HCT116 (cell line): ENCODE data around the gene CELA2A. TPM values are rescaled to one million over a fixed set of nuclear protein-coding genes. Genes with fewer than 3 reads are reported as not detected.
"Not testable (repeated sequence)": the region's sequence is repeated elsewhere in the genome, so short reads cannot be mapped to it uniquely, and the experiment has no call there.

Experiments
- ATAC-seq: fragments of 200-7000 bp; cut with Tn5 transposase; 2 replicates; pipeline ENCODE4 v1.9.1; 2020; ENCODE audit warnings: mild to moderate bottlenecking, moderate library complexity
- BruUV-seq: library from RNA; stranded (reverse); fragments of 400-500 nt; replicated peaks from 2 replicates; lab custom pipeline; 2021; lab: Mats Ljungman, UMichigan
- CTCF ChIA-PET: fragments of 300-600 bp; sonication (Branson Sonifier 250); formaldehyde crosslinking; loops from one replicate; lab custom pipeline; 2021; ENCODE audit warnings: antibody characterized with exemption; lab: Charles Lee
- POLR2A ChIA-PET: fragments of 300-600, 350-600 bp; sonication (Branson Sonifier 250); formaldehyde crosslinking; loops from one replicate; lab custom pipeline; 2021; ENCODE audit warnings: antibody characterized with exemption; lab: Charles Lee
- RAD21 ChIA-PET, 2 experiments: fragments of 300-600 bp; sonication (Branson Sonifier 250); formaldehyde crosslinking; loops; one replicate each; lab custom pipeline; 2023; ENCODE audit warnings: low total read pairs in 2 of 2; ENCODE audit not compliant: uncharacterized antibody in 2 of 2, unreplicated experiment in 2 of 2, low non-redundant PET in 1 of 2; lab: Charles Lee
- DNase-seq: peaks from one replicate; pipeline ENCODE4 v3.0.0-alpha.2; 2010; ENCODE audit warnings: low read depth, low spot score
- H2AFZ ChIP-seq: fragments of 200-600 bp; shearing (Covaris generic), sonication (generic); 2 replicates; pipeline ENCODE4 v1.6.1; 2017; ENCODE audit warnings: low read depth, mixed run types, mixed read lengths, antibody characterized with exemption, low read length; ENCODE audit not compliant: poor library complexity, severe bottlenecking
- H3K27ac ChIP-seq: 2 replicates; pipeline ENCODE4 v1.5.1; 2012; ENCODE audit warnings: low read depth, low read length
- H3K27me3 ChIP-seq: fragments of 200-600 bp; sonication (generic); 2 replicates; pipeline ENCODE4 v1.6.1; 2016; ENCODE audit warnings: mixed run types, low read length, mixed read lengths; ENCODE audit not compliant: insufficient read depth
- H3K36me3 ChIP-seq, 2 experiments: fragments of 200-500 bp in 1 of 2; fragments of 200-600 bp in 1 of 2; sonication (Bioruptor generic) in 1 of 2; sonication (generic) in 1 of 2; 2 replicates each; pipeline versions ENCODE4 v1.5.1 to v1.6.1; 2014 to 2016; ENCODE audit warnings: low read length in 2 of 2, inconsistent platforms in 1 of 2, mixed read lengths in 1 of 2, mixed run types in 1 of 2; ENCODE audit not compliant: insufficient read depth in 2 of 2, control insufficient read depth in 1 of 2
- H3K4me1 ChIP-seq, 2 experiments: fragments of 200-600 bp in 1 of 2; sonication (generic) in 1 of 2; 2 replicates each; pipeline versions ENCODE4 v1.5.1 to v1.6.1; 2012 to 2017; ENCODE audit warnings: low read length in 2 of 2, inconsistent platforms in 1 of 2, mild to moderate bottlenecking in 1 of 2, mixed read lengths in 1 of 2, mixed run types in 1 of 2, moderate library complexity in 1 of 2; ENCODE audit not compliant: insufficient read depth in 2 of 2, control insufficient read depth in 1 of 2
- H3K4me2 ChIP-seq: fragments of 200-600 bp; sonication (generic); 2 replicates; pipeline ENCODE4 v1.6.1; 2017; ENCODE audit warnings: mixed run types, low read length, mixed read lengths
- H3K4me3 ChIP-seq, 2 experiments: fragments of 200-600 bp in 1 of 2; sonication (generic) in 1 of 2; replicated peaks in 1 of 2; 2 replicates each; pipeline ENCODE4 v1.5.1; 2011 to 2016; ENCODE audit warnings: low read length in 2 of 2, control low read depth in 1 of 2, low read depth in 1 of 2, mild to moderate bottlenecking in 1 of 2, mixed read lengths in 1 of 2, mixed run types in 1 of 2
- H3K79me2 ChIP-seq: fragments of 200-600 bp; sonication (generic); 2 replicates; pipeline ENCODE4 v1.6.1; 2017; ENCODE audit warnings: mild to moderate bottlenecking, mixed run types, low read length, moderate library complexity, mixed read lengths; ENCODE audit not compliant: insufficient read depth
- H3K9ac ChIP-seq: fragments of 200-600 bp; sonication (generic); 2 replicates; pipeline ENCODE4 v1.6.1; 2016; ENCODE audit warnings: low read length, mixed read lengths
- H3K9me2 ChIP-seq: fragments of 200-600 bp; sonication (generic), shearing (Covaris generic); 2 replicates; pipeline ENCODE4 v1.6.1; 2017; ENCODE audit warnings: mixed run types, mild to moderate bottlenecking, moderate library complexity; ENCODE audit not compliant: insufficient read depth
- H3K9me3 ChIP-seq, 2 experiments: fragments of 200-500 bp in 1 of 2; fragments of 200-600 bp in 1 of 2; sonication (Bioruptor generic) in 1 of 2; sonication (generic) in 1 of 2; 2 replicates each; pipeline ENCODE4 v1.6.1; 2014 to 2017; ENCODE audit warnings: low read length in 2 of 2, mixed read lengths in 2 of 2, inconsistent platforms in 1 of 2, low read depth in 1 of 2, mild to moderate bottlenecking in 1 of 2, mixed run types in 1 of 2, moderate library complexity in 1 of 2; ENCODE audit not compliant: control insufficient read depth in 1 of 2, insufficient read depth in 1 of 2
- H4K20me1 ChIP-seq: fragments of 200-600 bp; sonication (generic), shearing (Covaris generic); 2 replicates; pipeline ENCODE4 v1.6.1; 2017; ENCODE audit warnings: mixed run types, mild to moderate bottlenecking, moderate library complexity; ENCODE audit not compliant: insufficient read depth
- EZH2phosphoT487 ChIP-seq: fragments of 200-600 bp; IDR thresholded peaks from 2 replicates; pipeline ENCODE4 v1.6.1; 2018; ENCODE audit warnings: antibody characterized with exemption, borderline replicate concordance
- YY1 ChIP-seq: IDR thresholded peaks from 2 replicates; pipeline ENCODE4 v1.6.1; 2011; ENCODE audit warnings: low read length, low read depth, moderate library complexity, mild to moderate bottlenecking; ENCODE audit not compliant: insufficient replicate concordance; ENCODE audit errors: extremely low read depth
- intact Hi-C: fragments of 100-400 bp; cut with micrococcal nuclease; formaldehyde crosslinking; loops from 2 replicates; pipeline ENCODE4 v1.10.0; 2022
- total RNA-seq: library from RNA; stranded (reverse); gene quantifications from one replicate; pipeline ENCODE4 v1.2.1, GENCODE V29; 2021; ENCODE audit not compliant: unreplicated experiment

CELA2A gene
- total RNA-seq, 1 experiment from 2014 or later: 1.6 TPM

DNA sequence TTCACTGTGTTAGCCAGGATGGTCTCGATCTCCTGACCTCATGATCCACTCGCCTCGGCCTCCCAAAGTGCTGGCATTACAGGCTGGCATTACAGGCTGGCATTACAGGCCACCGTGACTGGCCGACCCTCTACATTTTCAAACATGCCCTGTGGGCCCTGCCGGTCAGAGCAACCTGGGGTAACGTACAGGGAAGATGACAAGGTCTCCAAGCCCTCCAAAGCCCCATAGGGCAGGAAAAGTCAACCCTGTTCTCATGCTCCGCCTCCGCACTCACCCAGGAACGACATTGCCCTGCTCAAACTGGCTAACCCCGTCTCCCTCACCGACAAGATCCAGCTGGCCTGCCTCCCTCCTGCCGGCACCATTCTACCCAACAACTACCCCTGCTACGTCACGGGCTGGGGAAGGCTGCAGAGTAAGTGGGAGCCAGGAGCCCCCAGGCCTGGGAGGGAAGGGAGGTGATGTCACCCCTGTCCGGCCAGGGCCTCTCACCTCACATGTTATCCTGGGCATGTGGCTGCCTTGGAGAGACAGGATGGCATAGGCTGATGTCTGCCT is 26.5 kb downstream of the CELA2A start:
- ATAC-seq, RAD21 ChIA-PET, H3K4me2 ChIP-seq, intact Hi-C loops, H2AFZ ChIP-seq, H3K4me1 ChIP-seq, H3K4me3 ChIP-seq, H3K79me2 ChIP-seq, DNase-seq, CTCF ChIA-PET, H3K9me3 ChIP-seq, H3K27ac ChIP-seq, POLR2A ChIA-PET, H3K9ac ChIP-seq, H4K20me1 ChIP-seq, H3K36me3 ChIP-seq, H3K9me2 ChIP-seq, H3K27me3 ChIP-seq, BruUV-seq: not testable (repeated sequence)

DNA sequence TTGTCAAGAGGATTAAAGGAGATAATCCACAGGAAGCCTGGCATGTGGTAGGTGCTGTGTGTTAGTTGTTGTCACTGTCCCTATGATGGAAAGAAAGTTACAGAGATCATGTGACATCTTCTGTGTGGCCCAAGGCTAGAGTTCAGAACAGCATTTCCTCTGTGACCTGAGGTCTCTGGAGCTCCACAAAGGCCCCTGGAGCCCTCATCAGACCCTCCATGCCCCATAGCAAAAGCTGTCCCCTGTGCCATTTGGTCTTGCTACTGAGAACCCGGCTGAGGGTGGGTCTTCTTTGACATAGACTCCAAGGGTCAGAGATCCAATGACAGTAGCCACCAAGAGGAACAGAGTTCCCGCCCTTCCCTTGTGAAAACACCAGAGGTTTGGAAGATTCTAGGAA is 27.4 kb downstream of the CELA2A start:
- no peak for ATAC-seq
- intact Hi-C loops: no loop called here

DNA sequence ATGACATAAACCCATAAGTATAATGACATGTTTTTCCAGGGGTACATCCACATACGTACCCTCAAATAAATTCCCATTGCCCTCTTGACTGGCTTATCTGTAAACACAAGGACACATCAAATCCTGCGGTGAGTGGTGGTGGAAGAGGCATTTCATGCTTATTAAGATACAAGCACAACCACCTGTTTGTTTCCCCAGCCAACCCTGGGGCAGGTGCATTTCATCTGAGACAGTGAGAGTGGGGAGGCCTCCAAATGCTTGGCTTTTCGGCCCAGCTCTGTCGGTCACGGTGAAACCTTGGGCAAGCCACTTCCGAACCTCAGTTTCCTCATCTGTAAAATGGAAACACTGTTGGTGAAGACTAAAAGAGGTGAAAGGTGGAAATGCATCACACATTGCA is 27.9 kb downstream of the CELA2A start:
- H3K9me2 ChIP-seq, ATAC-seq, H3K4me3 ChIP-seq, BruUV-seq, H3K27me3 ChIP-seq, H4K20me1 ChIP-seq, DNase-seq, H2AFZ ChIP-seq, H3K4me1 ChIP-seq, POLR2A ChIA-PET, H3K27ac ChIP-seq, H3K9me3 ChIP-seq, H3K36me3 ChIP-seq, H3K4me2 ChIP-seq, intact Hi-C loops, CTCF ChIA-PET, H3K79me2 ChIP-seq, H3K9ac ChIP-seq, RAD21 ChIA-PET: not testable (repeated sequence)

More for the DNA sequence above, 27.4 kb downstream of the CELA2A start:
- no peaks in the 10 kb centered on the region for H3K4me1 ChIP-seq
- ChIA-PET CTCF (no interaction called here), POLR2A (no interaction called here), RAD21 (no interaction called here)
- DNase-seq: no peak
- H3K4me2 ChIP-seq: no peak overlapping the region
- H3K9me3 ChIP-seq: no peaks in the 10 kb centered on the region
- no peaks in the 10 kb centered on the region for H3K79me2 ChIP-seq
- no peaks in the 10 kb centered on the region for H3K36me3 ChIP-seq
- no peak for TF ChIP-seq YY1
- no peak for TF ChIP-seq EZH2phosphoT487
- no peak overlapping the region for H2AFZ ChIP-seq
- no peak overlapping the region for H3K4me3 ChIP-seq
- no peak overlapping the region for H3K27ac ChIP-seq
- no peaks in the 10 kb centered on the region for H4K20me1 ChIP-seq
- H3K27me3 ChIP-seq: no peaks in the 10 kb centered on the region
- no peak overlapping the region for H3K9ac ChIP-seq
- no peaks in the 10 kb centered on the region for H3K9me2 ChIP-seq
- no TSS peak for BruUV-seq
